Measurements from ENCODE around the gene CLEC3B.
"Not testable (repeated sequence)": the region's sequence is repeated elsewhere in the genome, so short reads cannot be mapped to it uniquely, and the experiment has no call there.

CLEC3B gene

DNA sequence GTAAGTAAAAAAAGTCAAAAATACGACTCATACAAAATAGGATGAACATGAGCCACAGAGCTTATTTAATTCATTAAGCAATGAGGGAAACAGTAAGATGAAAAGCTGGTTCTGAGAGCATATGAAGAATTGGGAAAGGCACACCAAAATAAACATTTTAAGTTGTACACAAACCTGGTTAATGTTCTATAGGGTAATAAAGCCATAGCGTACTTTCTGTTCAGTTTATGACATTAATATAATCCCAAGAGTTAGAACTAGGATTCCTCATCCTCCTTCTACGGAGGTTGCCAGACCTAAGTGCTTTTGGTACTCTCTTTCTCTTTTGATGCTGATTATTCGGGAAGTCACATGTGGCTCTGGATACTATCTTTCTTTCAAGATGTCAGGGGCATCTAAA is 41.4 kb downstream of the CLEC3B start:
- no peak overlapping the region for H3K9ac ChIP-seq (ENCODE audit: low read depth, low read length)
- H3K27me3 ChIP-seq (ENCODE audit: control insufficient read depth, insufficient read depth, low read length): no peaks in the 10 kb centered on the region
- H3K36me3 ChIP-seq (ENCODE audit: control insufficient read depth, insufficient read depth, low read length): no peaks in the 10 kb centered on the region
- no peaks in the 10 kb centered on the region for H3K9me3 ChIP-seq (ENCODE audit: control insufficient read depth, insufficient read depth, low read length)
- no peak overlapping the region for H3K4me3 ChIP-seq (ENCODE audit: low read depth, low read length)
- H3K27ac ChIP-seq (ENCODE audit: low read depth, low read length): no peak overlapping the region
- no peaks in the 10 kb centered on the region for H3K4me1 ChIP-seq (ENCODE audit: control insufficient read depth, insufficient read depth, low read length)

DNA sequence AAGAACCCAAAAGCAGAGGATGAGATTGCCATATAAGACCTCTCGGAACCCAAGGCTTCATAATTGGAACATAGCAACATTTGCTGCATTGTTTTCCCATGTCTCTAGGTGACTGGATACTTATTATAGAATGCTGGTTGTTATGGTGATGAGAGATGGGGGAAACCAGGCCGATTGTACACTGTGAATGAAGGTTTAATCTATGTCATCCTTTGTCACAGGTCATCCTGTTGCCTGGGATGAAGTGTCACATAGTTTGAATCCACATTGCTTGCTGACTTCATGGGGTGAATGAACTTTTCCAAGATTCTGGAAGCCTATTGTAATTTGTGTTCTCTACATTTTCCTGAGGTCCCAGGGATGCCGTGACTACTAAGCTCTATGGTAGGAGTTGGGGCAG is 41.8 kb downstream of the CLEC3B start:
- Histone ChIP-seq H3K9ac (ENCODE audit: low read depth, low read length) (no peak overlapping the region), H3K36me3 (ENCODE audit: control insufficient read depth, insufficient read depth, low read length) (no peaks in the 10 kb centered on the region), H3K27me3 (ENCODE audit: control insufficient read depth, insufficient read depth, low read length) (no peaks in the 10 kb centered on the region), H3K9me3 (ENCODE audit: control insufficient read depth, insufficient read depth, low read length) (no peaks in the 10 kb centered on the region), H3K27ac (ENCODE audit: low read depth, low read length) (no peak overlapping the region), H3K4me1 (ENCODE audit: control insufficient read depth, insufficient read depth, low read length) (no peaks in the 10 kb centered on the region), H3K4me3 (ENCODE audit: low read depth, low read length) (no peak overlapping the region)

DNA sequence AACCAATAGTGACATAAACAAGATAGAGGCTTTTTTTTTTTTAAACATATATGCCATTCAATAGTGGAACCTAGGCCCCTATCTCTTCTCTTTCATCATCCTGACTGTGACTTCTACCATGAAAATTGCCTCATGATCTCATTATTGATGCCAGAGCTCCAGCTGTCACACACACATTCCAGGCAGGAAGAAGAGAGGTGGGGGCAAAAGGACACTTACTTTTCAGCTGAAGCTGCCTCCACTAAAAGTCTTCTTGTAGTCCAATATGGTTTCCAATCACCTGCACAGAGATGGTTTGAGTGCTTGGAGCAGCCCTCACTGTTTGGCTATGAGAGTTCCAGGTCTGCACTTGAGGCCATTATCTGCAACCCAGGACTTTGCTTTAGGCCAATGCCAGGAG is 45.0 kb downstream of the CLEC3B start:
- Histone ChIP-seq H3K36me3 (ENCODE audit: control insufficient read depth, insufficient read depth, low read length) (no peaks in the 10 kb centered on the region), H3K4me1 (ENCODE audit: control insufficient read depth, insufficient read depth, low read length) (no peaks in the 10 kb centered on the region), H3K9ac (ENCODE audit: low read depth, low read length) (no peak overlapping the region), H3K27ac (ENCODE audit: low read depth, low read length) (no peak overlapping the region), H3K27me3 (ENCODE audit: control insufficient read depth, insufficient read depth, low read length) (no peaks in the 10 kb centered on the region), H3K9me3 (ENCODE audit: control insufficient read depth, insufficient read depth, low read length) (no peaks in the 10 kb centered on the region), H3K4me3 (ENCODE audit: low read depth, low read length) (no peak overlapping the region)

DNA sequence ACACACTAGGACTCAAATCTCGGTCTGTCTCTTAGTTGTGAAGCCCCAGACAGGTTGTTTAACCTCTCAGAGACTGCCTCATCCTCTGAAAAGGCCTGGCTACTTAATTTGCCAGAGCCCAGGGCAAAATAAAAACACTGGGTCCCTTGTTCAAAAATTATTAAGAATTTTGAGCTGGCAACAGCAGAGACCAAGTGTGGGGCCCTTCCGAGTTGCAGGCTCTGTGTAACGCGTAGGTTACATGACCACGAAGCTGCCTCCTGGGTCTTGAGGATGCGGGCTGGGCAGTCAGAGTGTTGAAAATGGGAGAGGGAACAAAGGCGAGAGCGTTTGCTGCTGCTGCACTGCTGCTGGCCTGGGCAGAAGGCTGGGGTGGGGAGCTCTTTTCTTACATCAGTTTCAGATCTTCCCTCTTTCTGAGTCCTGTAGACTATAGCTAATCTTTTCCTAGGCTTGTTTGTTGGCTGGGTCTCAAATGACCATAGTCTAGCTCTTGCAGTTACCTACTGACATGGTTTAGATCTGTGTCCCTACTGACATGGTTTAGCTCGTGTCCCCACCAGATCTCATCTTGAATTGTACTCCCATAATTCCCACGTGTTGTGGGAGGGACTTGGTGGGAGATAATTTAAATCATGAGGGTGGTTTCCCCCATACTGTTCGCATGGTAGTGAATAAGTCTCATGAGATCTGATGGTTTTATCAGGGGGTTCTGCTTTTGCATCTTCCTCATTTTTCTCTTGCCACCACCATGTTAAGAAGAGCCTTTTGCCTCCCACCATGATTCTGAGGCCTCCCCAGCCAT is 49.9 kb downstream of the CLEC3B start:
- Histone ChIP-seq H3K9me3 (ENCODE audit: control insufficient read depth, insufficient read depth, low read length) (no peaks in the 10 kb centered on the region), H3K4me1 (ENCODE audit: control insufficient read depth, insufficient read depth, low read length) (no peaks in the 10 kb centered on the region), H3K36me3 (ENCODE audit: control insufficient read depth, insufficient read depth, low read length) (no peaks in the 10 kb centered on the region), H3K27me3 (ENCODE audit: control insufficient read depth, insufficient read depth, low read length) (no peaks in the 10 kb centered on the region), H3K4me3 (ENCODE audit: low read depth, low read length) (no peak overlapping the region), H3K27ac (ENCODE audit: low read depth, low read length) (no peak overlapping the region), H3K9ac (ENCODE audit: low read depth, low read length) (no peak overlapping the region)

DNA sequence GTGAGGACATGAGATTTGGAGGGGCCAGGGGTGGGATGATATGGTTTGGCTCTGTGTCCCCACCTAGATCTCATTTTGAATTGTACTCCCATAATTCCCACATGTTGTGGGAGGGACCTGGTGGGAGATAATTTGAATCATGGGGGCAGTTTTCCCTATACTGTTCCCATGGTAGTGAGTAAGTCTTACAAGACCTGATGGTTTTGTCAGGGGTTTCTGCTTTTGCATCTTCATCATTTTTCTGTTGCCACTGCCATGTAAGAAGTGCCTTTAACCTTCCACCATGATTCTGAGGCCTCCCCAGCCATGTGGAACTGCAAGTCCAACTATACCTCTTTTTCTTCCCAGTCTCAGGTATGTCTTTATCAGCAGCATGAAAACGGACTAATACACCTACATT is 52.2 kb downstream of the CLEC3B start:
- H3K36me3 ChIP-seq (ENCODE audit: control insufficient read depth, insufficient read depth, low read length): not testable (repeated sequence)

DNA sequence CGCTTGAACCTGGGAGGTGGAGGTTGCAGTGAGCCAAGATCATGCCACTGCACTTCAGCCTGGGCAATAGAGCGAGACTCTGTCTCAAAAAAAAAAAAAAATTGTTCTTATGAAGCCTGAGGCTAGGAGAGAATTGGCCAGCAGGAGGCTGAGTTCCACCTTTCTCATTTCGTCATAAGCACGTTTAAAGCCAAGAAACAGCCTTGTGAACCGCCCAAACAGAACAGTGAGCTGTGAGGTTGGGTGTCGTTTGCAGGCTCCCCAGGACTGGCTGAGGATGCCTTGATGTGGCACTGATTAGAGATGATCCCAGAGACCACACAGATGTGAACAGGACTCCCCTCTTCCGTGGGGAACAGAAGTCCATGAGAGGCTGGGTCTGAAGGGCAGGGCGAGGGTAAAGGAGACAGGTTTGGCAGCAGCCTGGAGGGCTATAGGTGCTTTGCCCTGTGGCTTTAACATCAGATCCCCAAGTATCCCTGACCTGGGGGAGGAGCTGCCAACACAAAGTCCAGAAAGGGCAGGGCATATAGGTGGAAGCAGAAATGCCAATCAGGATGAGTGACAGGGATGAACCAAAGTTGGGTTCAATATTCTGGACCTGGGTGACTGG is 52.9 kb downstream of the CLEC3B start:
- no peaks in the 10 kb centered on the region for H3K27me3 ChIP-seq (ENCODE audit: control insufficient read depth, insufficient read depth, low read length)
- no peak overlapping the region for H3K27ac ChIP-seq (ENCODE audit: low read depth, low read length)
- no peaks in the 10 kb centered on the region for H3K4me1 ChIP-seq (ENCODE audit: control insufficient read depth, insufficient read depth, low read length)
- no peaks in the 10 kb centered on the region for H3K9me3 ChIP-seq (ENCODE audit: control insufficient read depth, insufficient read depth, low read length)
- H3K36me3 ChIP-seq (ENCODE audit: control insufficient read depth, insufficient read depth, low read length): peaks cover 4% of the 10 kb centered on the region
- no peak overlapping the region for H3K4me3 ChIP-seq (ENCODE audit: low read depth, low read length)
- H3K9ac ChIP-seq (ENCODE audit: low read depth, low read length): no peak overlapping the region

More for the DNA sequence above, 52.2 kb downstream of the CLEC3B start:
- H3K9ac ChIP-seq (ENCODE audit: low read depth, low read length); H3K9me3 ChIP-seq (ENCODE audit: control insufficient read depth, insufficient read depth, low read length); H3K27ac ChIP-seq (ENCODE audit: low read depth, low read length); H3K4me3 ChIP-seq (ENCODE audit: low read depth, low read length); H3K27me3 ChIP-seq (ENCODE audit: control insufficient read depth, insufficient read depth, low read length); H3K4me1 ChIP-seq (ENCODE audit: control insufficient read depth, insufficient read depth, low read length): not testable (repeated sequence)

DNA sequence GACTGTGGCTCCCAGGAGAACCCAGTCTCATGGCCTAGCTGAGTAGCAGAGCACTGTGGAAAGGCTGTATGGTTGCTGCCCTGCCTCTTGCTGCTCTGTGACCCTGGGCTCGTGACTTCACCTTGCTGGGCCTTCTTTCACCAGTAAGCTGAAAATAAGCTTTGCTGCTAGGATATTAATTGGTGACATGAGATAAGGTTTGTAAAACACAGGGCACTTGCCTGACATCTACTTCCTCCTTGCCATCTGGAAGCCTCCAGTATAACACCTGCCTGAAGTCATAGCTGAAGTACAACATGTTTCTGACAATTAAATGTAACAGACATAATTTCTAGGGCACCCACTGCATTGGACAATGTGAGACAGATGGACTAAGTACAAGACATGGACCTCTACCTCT is 53.6 kb downstream of the CLEC3B start:
- Histone ChIP-seq H3K36me3 (ENCODE audit: control insufficient read depth, insufficient read depth, low read length) (peaks cover 11% of the 10 kb centered on the region), H3K4me3 (ENCODE audit: low read depth, low read length) (no peak overlapping the region), H3K9me3 (ENCODE audit: control insufficient read depth, insufficient read depth, low read length) (no peaks in the 10 kb centered on the region), H3K9ac (ENCODE audit: low read depth, low read length) (no peak overlapping the region), H3K4me1 (ENCODE audit: control insufficient read depth, insufficient read depth, low read length) (no peaks in the 10 kb centered on the region), H3K27me3 (ENCODE audit: control insufficient read depth, insufficient read depth, low read length) (no peaks in the 10 kb centered on the region), H3K27ac (ENCODE audit: low read depth, low read length) (no peak overlapping the region)

DNA sequence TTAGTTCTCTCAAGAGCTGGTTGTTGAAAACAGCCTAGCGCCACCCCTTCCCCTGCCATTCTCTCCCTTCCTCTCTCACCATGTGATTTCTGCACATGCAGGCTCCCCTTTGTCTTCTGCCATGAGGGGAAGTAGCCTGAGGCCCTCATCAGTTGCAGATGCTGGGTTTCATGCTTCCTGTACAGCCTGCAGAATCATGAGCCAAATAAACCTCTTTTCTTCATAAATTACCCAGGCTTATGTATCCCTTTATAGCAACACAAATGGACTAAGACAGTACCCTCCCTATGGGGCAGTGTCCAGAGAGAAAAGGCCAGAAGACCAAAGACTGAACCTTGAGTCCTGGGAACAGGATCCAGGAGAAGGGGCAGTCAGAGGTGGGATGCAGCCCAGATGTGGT is 54.7 kb downstream of the CLEC3B start:
- no peak overlapping the region for H3K9ac ChIP-seq (ENCODE audit: low read depth, low read length)
- no peaks in the 10 kb centered on the region for H3K4me1 ChIP-seq (ENCODE audit: control insufficient read depth, insufficient read depth, low read length)
- H3K9me3 ChIP-seq (ENCODE audit: control insufficient read depth, insufficient read depth, low read length): no peaks in the 10 kb centered on the region
- H3K4me3 ChIP-seq (ENCODE audit: low read depth, low read length): no peak overlapping the region
- H3K36me3 ChIP-seq (ENCODE audit: control insufficient read depth, insufficient read depth, low read length): peaks cover 22% of the 10 kb centered on the region
- H3K27ac ChIP-seq (ENCODE audit: low read depth, low read length): no peak overlapping the region
- no peaks in the 10 kb centered on the region for H3K27me3 ChIP-seq (ENCODE audit: control insufficient read depth, insufficient read depth, low read length)

DNA sequence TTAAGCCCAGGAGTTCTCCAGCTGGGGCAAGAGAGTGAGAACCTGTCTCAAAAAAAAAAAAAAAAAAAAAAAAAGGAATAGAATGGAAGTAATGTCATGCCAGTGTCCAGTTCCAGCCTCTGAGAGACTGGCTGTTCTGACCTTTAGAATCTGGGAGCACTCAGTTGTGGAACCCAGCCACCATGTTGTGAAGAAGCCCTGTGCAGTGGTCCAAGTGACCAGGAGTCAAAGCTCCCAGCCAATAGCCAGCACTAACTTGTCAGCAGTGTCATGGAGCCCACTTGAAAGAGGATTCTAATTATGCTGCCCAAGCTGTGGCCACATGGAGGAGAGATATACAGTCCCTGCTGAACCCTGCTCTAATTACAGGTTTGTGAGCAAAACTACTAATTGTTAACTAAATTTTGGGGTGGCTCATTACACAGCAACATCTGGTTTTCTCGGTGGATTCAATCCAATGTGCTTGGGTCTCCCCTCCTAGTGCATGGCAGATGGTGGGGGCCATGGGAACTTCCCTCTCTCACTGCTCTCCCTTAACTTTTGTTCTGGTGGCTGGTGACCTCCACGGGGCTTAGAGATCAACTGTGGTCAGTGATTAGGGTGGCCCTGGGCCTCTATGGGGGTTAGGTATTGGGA is 55.5 kb downstream of the CLEC3B start:
- Histone ChIP-seq H3K9ac (ENCODE audit: low read depth, low read length) (no peak overlapping the region), H3K4me3 (ENCODE audit: low read depth, low read length) (no peak overlapping the region)

DNA sequence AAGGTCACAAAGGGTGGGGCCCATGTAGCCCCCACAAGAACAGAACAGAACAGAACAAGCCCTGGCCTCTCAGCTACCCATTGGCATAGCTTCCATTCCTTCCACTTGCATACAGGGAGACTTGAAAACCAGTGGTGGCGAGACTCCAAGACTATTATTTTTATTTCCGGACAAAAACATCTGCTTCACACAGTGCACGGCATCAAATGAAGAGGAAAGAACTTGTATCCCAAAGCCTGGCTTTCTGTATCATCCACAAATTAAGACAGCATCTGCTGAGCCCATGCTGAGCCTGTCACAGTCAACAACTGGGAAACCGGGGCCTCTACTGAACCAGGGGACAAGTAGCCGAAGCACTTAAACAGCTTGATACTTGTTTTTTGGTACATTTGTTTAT is 56.0 kb downstream of the CLEC3B start:
- peaks cover 5% of the 10 kb centered on the region; the same call in 1 of the 2 replicates for H3K4me1 ChIP-seq (ENCODE audit: control insufficient read depth, insufficient read depth, low read length)
- H3K27me3 ChIP-seq (ENCODE audit: control insufficient read depth, insufficient read depth, low read length): no peaks in the 10 kb centered on the region
- peaks cover 35% of the 10 kb centered on the region for H3K36me3 ChIP-seq (ENCODE audit: control insufficient read depth, insufficient read depth, low read length)

More for the DNA sequence above, 55.5 kb downstream of the CLEC3B start:
- H3K4me1 ChIP-seq (ENCODE audit: control insufficient read depth, insufficient read depth, low read length): peaks cover 2% of the 10 kb centered on the region; the same call in 1 of the 2 replicates
- H3K27me3 ChIP-seq (ENCODE audit: control insufficient read depth, insufficient read depth, low read length): no peaks in the 10 kb centered on the region
- no peak overlapping the region for H3K27ac ChIP-seq (ENCODE audit: low read depth, low read length)
- no peaks in the 10 kb centered on the region for H3K9me3 ChIP-seq (ENCODE audit: control insufficient read depth, insufficient read depth, low read length)
- peaks cover 30% of the 10 kb centered on the region for H3K36me3 ChIP-seq (ENCODE audit: control insufficient read depth, insufficient read depth, low read length)

DNA sequence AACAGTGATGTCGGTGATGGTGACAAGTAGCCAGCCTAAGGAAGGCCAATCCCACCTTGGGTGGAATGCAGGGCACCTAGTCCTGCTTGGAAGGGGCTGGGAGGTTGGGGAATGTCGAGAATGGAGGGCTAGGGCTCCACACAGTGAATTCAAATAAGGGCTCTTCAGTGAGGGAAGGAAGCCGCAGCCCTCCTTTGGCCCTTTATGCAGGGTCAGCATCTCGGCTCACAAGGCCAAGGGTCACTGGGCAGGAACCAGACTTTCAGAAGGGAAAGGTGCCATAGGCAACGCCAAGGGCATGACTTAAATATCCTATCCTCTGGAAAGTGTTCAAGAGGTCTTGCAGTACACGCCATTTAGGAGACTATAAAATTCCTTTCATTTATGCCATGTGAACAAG is 56.9 kb downstream of the CLEC3B start:
- H3K9ac ChIP-seq (ENCODE audit: low read depth, low read length): no peak overlapping the region
- H3K4me1 ChIP-seq (ENCODE audit: control insufficient read depth, insufficient read depth, low read length): peaks cover 5% of the 10 kb centered on the region; the same call in 1 of the 2 replicates
- no peaks in the 10 kb centered on the region for H3K27me3 ChIP-seq (ENCODE audit: control insufficient read depth, insufficient read depth, low read length)
- H3K27ac ChIP-seq (ENCODE audit: low read depth, low read length): no peak overlapping the region
- H3K9me3 ChIP-seq (ENCODE audit: control insufficient read depth, insufficient read depth, low read length): no peaks in the 10 kb centered on the region
- peaks cover 39% of the 10 kb centered on the region for H3K36me3 ChIP-seq (ENCODE audit: control insufficient read depth, insufficient read depth, low read length)
- no peak overlapping the region for H3K4me3 ChIP-seq (ENCODE audit: low read depth, low read length)

More for the DNA sequence above, 56.0 kb downstream of the CLEC3B start:
- Histone ChIP-seq H3K9me3 (ENCODE audit: control insufficient read depth, insufficient read depth, low read length) (no peaks in the 10 kb centered on the region), H3K27ac (ENCODE audit: low read depth, low read length) (no peak overlapping the region), H3K9ac (ENCODE audit: low read depth, low read length) (no peak overlapping the region), H3K4me3 (ENCODE audit: low read depth, low read length) (no peak overlapping the region)
